Adrenal gland (tissue), 12 donors: ENCODE data around the gene CARS2. TPM values are rescaled to one million over a fixed set of nuclear protein-coding genes. Genes with fewer than 3 reads are reported as not detected.
A peak's percentile ranks its signal among the peaks of the same experiment; 100 is the strongest.

ENCODE experiments used
- DNase-seq, 7 donors: peaks; one replicate each; pipeline ENCODE4 v3.0.0-alpha.2; 2019 to 2020
- H3K27ac ChIP-seq, 5 donors: fragments of 200-600 bp; sonication (generic) in 4 of 5; 1 replicate in 3 of 5; 2 replicates in 2 of 5; pipeline versions ENCODE4 v1.5.1 to v1.8.0; 2016 to 2020; ENCODE audit warnings: mild to moderate bottlenecking in 1 of 5
- H3K27me3 ChIP-seq: fragments of 200-600 bp; 2 replicates; pipeline ENCODE4 v1.8.0; 2021
- H3K36me3 ChIP-seq, 2 donors: fragments of 200-600 bp; replicated peaks in 1 of 2; 1 replicate in 1 of 2; 2 replicates in 1 of 2; pipeline versions ENCODE4 v1.5.1 to v1.8.0; 2018 to 2022
- H3K4me1 ChIP-seq, 2 donors: fragments of 200-600 bp; replicated peaks in 1 of 2; 1 replicate in 1 of 2; 2 replicates in 1 of 2; pipeline versions ENCODE4 v1.5.1 to v1.8.0; 2018 to 2021
- H3K4me3 ChIP-seq, 4 donors: fragments of 200-600 bp; sonication (generic) in 3 of 4; one replicate each; pipeline ENCODE4 v1.5.1; 2016 to 2018
- H3K9me3 ChIP-seq, 3 donors: fragments of 200-600 bp; sonication (generic) in 1 of 3; replicated peaks in 1 of 3; 1 replicate in 2 of 3; 2 replicates in 1 of 3; pipeline versions ENCODE4 v1.5.1 to v1.8.0; 2016 to 2021
- POLR2A ChIP-seq, 2 donors: fragments of 450-650 bp; IDR thresholded peaks; one replicate each; pipeline ENCODE4 v1.6.1; 2017; ENCODE audit warnings: antibody characterized with exemption in 2 of 2, mild to moderate bottlenecking in 2 of 2, moderate library complexity in 1 of 2
- WGBS, 4 donors: extraction: QIAGEN DNeasy Blood & Tissue Kit in 2 of 4; methylation state at CpG; one replicate each; pipeline versions ENCODE4 v1.1.5 to v1.1.7; 2013 to 2017; 5-methylcytosine and 5-hydroxymethylcytosine counted together
- intact Hi-C, 2 donors: fragments of 100-400 bp; cut with DNase I; formaldehyde crosslinking; loops; one replicate each; pipeline versions ENCODE4 v1.14.1 to v1.15.0; 2022 to 2023
- polyA plus RNA-seq, 3 donors: library from polyadenylated mRNA; stranded (reverse); fragments of 200-250 nt in 2 of 3; fragments of 350-450 nt in 1 of 3; fragmentation: Illumina TruSeq in 1 of 3; extraction: RNeasy Lipid Tissue Mini Kit (QIAGEN cat#74804) in 1 of 3; gene quantifications; one replicate each; pipeline ENCODE4 v1.2.3, GENCODE V29; 2013 to 2014
- total RNA-seq, 9 donors: library from RNA; depleted of rRNA in 4 of 9; stranded (reverse); fragments of >200 nt in 4 of 9; fragments of 120-200 nt in 1 of 9; fragmentation: NEBNext Ultra II Directional in 1 of 9; extraction: Animal tissue kit (Norgen Biotek cat#: 25700) in 1 of 9; gene quantifications; one replicate each; pipeline versions ENCODE4 v1.1.0 to v1.2.4, GENCODE V29; 2013 to 2023
- TF ChIP-seq, protein P1 (sequence below), 6 experiments: fragments of 450-650 bp in 4 of 6; fragments of 200-600 bp in 2 of 6; sonication (generic) in 1 of 6; IDR thresholded peaks; 1 replicate in 5 of 6; 2 replicates in 1 of 6; pipeline versions ENCODE4 v1.5.1 to v1.8.0; 2016 to 2021; ENCODE audit warnings: antibody characterized with exemption in 6 of 6, mild to moderate bottlenecking in 2 of 6, moderate library complexity in 1 of 6
- donor health status: healthy with polysubstance abuse.
- donor health status: Bipolar disorder and iron deficiency.
- donor health status: DM: yes; HTN: yes; CAD: no.
- donor health status: DM: no; HTN: no; CAD: no.
- donor health status: DM: no; HTN: no; CAD: no.
- donor health status: DM: yes; HTN: yes; CAD: no.

CARS2 gene
- total and polyA plus RNA-seq, 12 donors = 38.5 to 254 (median 59.9) TPM

DNA sequence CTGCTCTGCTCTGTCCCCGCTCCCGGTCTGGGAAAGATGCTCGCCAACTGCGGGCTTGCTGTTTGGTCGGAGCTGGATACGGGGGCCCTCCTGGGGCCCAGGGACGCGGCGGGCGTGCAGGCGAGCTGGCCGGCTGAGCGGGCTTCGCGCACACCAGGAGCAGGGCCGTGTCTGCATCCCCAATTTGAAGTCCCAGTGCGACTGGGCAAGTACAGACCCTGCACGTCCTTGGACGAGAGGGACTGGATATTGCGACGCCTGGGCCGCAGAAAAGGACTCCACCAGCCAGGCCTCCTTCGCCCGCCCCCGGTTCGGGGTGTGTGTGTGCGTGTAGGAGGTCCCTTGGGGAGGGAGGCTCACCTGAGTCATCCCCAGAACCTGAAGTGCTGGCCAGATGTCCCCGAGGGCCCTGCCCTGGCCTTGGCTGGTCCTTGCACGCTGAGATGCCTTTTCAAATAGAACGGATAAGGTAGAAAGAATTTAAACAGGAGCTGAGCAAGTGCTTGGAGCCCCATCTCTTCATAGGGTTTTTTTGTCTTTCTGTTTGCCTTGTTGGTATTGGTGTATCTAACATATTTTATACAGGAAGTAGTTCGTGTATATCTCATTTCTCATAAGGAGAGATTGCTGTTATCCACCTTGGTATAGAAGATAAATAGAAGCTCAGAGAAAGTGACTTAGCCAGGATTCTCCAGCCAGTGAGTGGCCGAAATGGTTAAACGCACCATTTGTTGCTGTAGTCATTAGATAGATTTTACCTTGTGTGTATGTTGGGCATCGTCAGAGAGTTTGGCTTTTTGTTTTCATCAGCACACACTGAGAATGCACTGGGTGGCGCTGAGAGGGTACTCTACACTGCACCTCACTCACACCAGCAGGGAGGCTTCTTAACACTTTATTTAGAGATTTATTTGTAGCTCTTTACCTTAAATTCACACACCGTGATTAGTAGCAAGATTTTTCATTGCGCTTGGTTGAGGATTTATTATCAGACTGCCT, 89.5 kb downstream of the CARS2 start:
- intact Hi-C loops = no loop called here
- Histone ChIP-seq H3K36me3 (no peaks in the 10 kb centered on the region), H3K4me3 (peak overlapping the region; percentile 67 to 99 (median 88)), H3K4me1 (peaks cover 27 to 40% of the 10 kb centered on the region in 2 donors), H3K27me3 (no peaks in the 10 kb centered on the region), H3K9me3 (no peaks in the 10 kb centered on the region), H3K27ac (peak overlapping the region; percentile 85 to 98 (median 96))
- WGBS, 4 donors = 5 to 32% (median 9%) methylated on average over 9 to 37 of the region's 37 CpGs
- TF ChIP-seq, protein P1, sequence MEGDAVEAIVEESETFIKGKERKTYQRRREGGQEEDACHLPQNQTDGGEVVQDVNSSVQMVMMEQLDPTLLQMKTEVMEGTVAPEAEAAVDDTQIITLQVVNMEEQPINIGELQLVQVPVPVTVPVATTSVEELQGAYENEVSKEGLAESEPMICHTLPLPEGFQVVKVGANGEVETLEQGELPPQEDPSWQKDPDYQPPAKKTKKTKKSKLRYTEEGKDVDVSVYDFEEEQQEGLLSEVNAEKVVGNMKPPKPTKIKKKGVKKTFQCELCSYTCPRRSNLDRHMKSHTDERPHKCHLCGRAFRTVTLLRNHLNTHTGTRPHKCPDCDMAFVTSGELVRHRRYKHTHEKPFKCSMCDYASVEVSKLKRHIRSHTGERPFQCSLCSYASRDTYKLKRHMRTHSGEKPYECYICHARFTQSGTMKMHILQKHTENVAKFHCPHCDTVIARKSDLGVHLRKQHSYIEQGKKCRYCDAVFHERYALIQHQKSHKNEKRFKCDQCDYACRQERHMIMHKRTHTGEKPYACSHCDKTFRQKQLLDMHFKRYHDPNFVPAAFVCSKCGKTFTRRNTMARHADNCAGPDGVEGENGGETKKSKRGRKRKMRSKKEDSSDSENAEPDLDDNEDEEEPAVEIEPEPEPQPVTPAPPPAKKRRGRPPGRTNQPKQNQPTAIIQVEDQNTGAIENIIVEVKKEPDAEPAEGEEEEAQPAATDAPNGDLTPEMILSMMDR (IDR thresholded peaks at IDR 0.05) = no peak
- peak in 1 of 2 donors; percentile 38 for TF ChIP-seq POLR2A (IDR thresholded peaks at IDR 0.05)
- peak; percentile 50 to 77 (median 72) for DNase-seq

DNA sequence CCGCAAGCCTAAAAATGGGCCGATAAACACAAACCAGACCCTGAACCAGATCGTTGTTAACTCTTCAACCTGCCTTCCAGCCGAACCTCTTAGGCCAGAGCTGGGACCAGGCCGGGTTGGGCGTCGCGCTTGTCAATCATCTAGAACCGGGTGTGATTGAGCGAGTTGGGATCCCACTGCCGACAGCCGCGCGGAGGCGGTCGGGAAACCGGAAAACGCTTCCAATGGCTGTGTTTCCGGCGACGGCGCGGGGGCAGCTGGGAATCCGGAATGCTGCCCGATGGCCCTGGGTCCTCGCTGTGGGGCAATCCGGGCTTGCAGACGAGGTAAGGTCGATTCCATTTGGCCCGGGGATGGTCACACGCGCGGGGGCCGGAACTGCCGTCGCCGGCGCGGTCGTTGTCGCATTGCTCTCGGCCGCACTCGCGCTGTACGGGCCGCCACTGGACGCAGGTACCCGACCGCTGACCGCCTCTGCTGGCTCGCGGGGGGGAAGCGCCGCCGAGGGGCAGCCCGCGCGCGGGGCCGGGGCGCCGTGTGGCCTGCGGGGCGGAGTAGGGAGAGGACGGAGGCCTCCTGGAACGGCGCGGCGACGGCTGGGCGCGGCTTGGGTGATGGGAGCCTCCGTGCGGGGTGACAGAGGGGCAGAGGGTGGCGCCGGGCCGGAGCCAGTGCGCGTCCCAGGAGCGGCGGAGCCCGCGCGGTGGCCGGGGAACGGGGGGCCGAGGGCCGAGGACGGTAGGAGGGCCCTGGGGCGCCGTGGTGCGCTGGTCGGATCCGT, 90.4 kb downstream of the CARS2 start, which contains the start of gene NAXD:
Gene NAXD, plus strand, starts transcription at position 224 of the 781 bp plus-strand sequence. Its CDS starts 57 bp downstream, at position 281.
- intact Hi-C loops = no loop called here
- Histone ChIP-seq H3K36me3 (no peaks in the 10 kb centered on the region), H3K9me3 (no peaks in the 10 kb centered on the region), H3K27me3 (no peaks in the 10 kb centered on the region), H3K27ac (peak within 1 kb of the TSS; percentile 85 to 98 (median 96)), H3K4me3 (peak within 1 kb of the TSS; percentile 67 to 99 (median 88)), H3K4me1 (peaks cover 27 to 33% of the 10 kb centered on the region in 2 donors)
- peak; percentile 56 to 87 for TF ChIP-seq POLR2A (IDR thresholded peaks at IDR 0.05)
- TF ChIP-seq, protein P1 (IDR thresholded peaks at IDR 0.05) = peak in 1 of 6 experiments; percentile 2
- WGBS, 4 donors = 0 to 37% (median 1%) methylated on average over 1 to 95 of the region's 95 CpGs
- peak; percentile 92 to 98 (median 95) for DNase-seq

DNA sequence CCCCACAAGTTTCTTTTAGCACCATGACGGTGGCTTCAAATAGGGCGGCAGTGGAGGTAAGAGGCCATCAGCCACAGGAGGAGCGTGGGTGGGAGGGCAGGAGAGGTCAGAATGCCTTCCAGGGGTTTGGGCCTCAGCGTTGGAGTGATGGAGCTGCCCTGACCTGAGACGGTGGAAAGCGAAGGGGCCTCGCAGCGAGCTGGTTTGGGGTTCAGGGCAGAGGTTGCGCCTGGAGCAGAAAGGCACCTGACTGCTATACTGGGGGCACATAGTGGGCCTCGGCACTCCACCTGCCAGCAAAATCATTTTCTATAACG, 91.0 kb downstream of the CARS2 start:
- no peak for DNase-seq
- intact Hi-C loops = no loop called here
- Histone ChIP-seq H3K4me3 (peak overlapping the region in 3 of 4 donors; percentile 67 to 99 (median 80)), H3K9me3 (no peaks in the 10 kb centered on the region), H3K27ac (peak overlapping the region; percentile 85 to 98 (median 96)), H3K36me3 (no peaks in the 10 kb centered on the region), H3K4me1 (peaks cover 27 to 31% of the 10 kb centered on the region in 2 donors), H3K27me3 (no peaks in the 10 kb centered on the region)
- no peak for TF ChIP-seq POLR2A (IDR thresholded peaks at IDR 0.05)
- TF ChIP-seq, protein P1 (IDR thresholded peaks at IDR 0.05) = no peak
- WGBS, 4 donors = 84 to 89% (median 85%) methylated on average over 8 to 11 of the region's 11 CpGs
